ENCODE data around the gene TSC2.

- TF ChIP-seq POLR2A (IDR thresholded peaks at IDR 0.05): no peak
- no peak for TF ChIP-seq CTCF (IDR thresholded peaks at IDR 0.05)
- no peak for TF ChIP-seq POLR2AphosphoS5 (IDR thresholded peaks at IDR 0.05)
- no peak for TF ChIP-seq EP300 (IDR thresholded peaks at IDR 0.05; ENCODE audit: low read depth)
Measured at GRCh38 chr16:2071454-2072202, 23.8 kb downstream of the TSC2 start.

Measured in transverse colon (tissue), 4 donors.